GM23338 (cell line): ENCODE data around the gene SFSWAP.
A peak's percentile ranks its signal among the peaks of the same experiment; 100 is the strongest.

Source experiments
- CTCF ChIP-seq, 2 experiments: fragments of 200-600 bp in 1 of 2; sonication (generic) in 1 of 2; conservative IDR thresholded peaks; 2 replicates each; pipeline versions ENCODE4 v1.5.1 to v1.6.1; 2016 to 2017; ENCODE audit warnings: antibody characterized with exemption in 2 of 2, low read depth in 2 of 2, mild to moderate bottlenecking in 2 of 2, moderate library complexity in 1 of 2
- ETS1 ChIP-seq: IDR thresholded peaks from 2 replicates; pipeline ENCODE4 v1.6.1; 2016; ENCODE audit warnings: antibody characterized with exemption
- EZH2phosphoT487 ChIP-seq: fragments of 200-600 bp; sonication (generic); IDR thresholded peaks from one replicate; pipeline ENCODE4 v1.8.1; 2018; ENCODE audit warnings: antibody characterized with exemption; ENCODE audit not compliant: unreplicated experiment
- REST ChIP-seq: IDR thresholded peaks from one replicate; pipeline ENCODE4 v1.6.1; 2018; ENCODE audit warnings: antibody characterized with exemption; ENCODE audit not compliant: unreplicated experiment
- ZNF114 ChIP-seq: fragments of 250-450 bp; sonication (Bioruptor Pico); IDR thresholded peaks from 2 replicates; pipeline ENCODE4 v1.5.0; 2020; ENCODE audit warnings: mild to moderate bottlenecking, moderate library complexity
- ZNF331 ChIP-seq: fragments of 250-450 bp; sonication (Bioruptor Pico); IDR thresholded peaks from 2 replicates; pipeline ENCODE4 v1.5.0; 2020; ENCODE audit warnings: low read depth, mild to moderate bottlenecking, moderate library complexity

- TF ChIP-seq ETS1 (no peak), CTCF (conservative IDR thresholded peaks at IDR 0.05; ENCODE audit: low read depth in 2 of 2) (0 out of 4 replicates have a peak, but pooled peaks of 1 of the 2 experiments have one; percentile 11), ZNF114 (CRISPR knock-in tag) (no peak), ZNF331 (CRISPR knock-in tag) (no peak), EZH2phosphoT487 (no peak), REST (no peak)
Observed at GRCh38 chr12:131674373-131674772, 36.5 kb upstream of the SFSWAP start.
